Suprapubic skin (tissue), 4 donors: ENCODE data around the gene CTNNA2. TPM values are rescaled to one million over a fixed set of nuclear protein-coding genes. Genes with fewer than 3 reads are reported as not detected.

ENCODE experiments used
- DNase-seq, 2 donors: peaks; one replicate each; pipeline ENCODE4 v3.0.0-alpha.2; 2019; ENCODE audit warnings: low spot score in 2 of 2
- H3K27ac ChIP-seq: fragments of 200-600 bp; sonication (generic); one replicate; pipeline ENCODE4 v1.5.1; 2019
- H3K27me3 ChIP-seq: fragments of 200-600 bp; sonication (generic); one replicate; pipeline ENCODE4 v1.5.1; 2019
- H3K36me3 ChIP-seq: fragments of 200-600 bp; sonication (generic); one replicate; pipeline ENCODE4 v1.5.1; 2019
- H3K4me1 ChIP-seq: fragments of 200-600 bp; sonication (generic); one replicate; pipeline ENCODE4 v1.5.1; 2019
- H3K4me3 ChIP-seq: fragments of 200-600 bp; sonication (generic); one replicate; pipeline ENCODE4 v1.5.1; 2019; ENCODE audit warnings: mild to moderate bottlenecking
- H3K9me3 ChIP-seq: fragments of 200-600 bp; sonication (generic); one replicate; pipeline ENCODE4 v1.5.1; 2019
- EP300 ChIP-seq: sonication (generic); formaldehyde crosslinking; IDR thresholded peaks from one replicate; pipeline ENCODE4 v1.6.1; 2017; ENCODE audit warnings: antibody characterized with exemption
- POLR2A ChIP-seq, 2 donors: fragments of 450-650 bp; IDR thresholded peaks; one replicate each; pipeline ENCODE4 v1.6.1; 2017; ENCODE audit warnings: antibody characterized with exemption in 2 of 2, mild to moderate bottlenecking in 2 of 2, moderate library complexity in 2 of 2
- POLR2AphosphoS5 ChIP-seq, 3 donors: sonication (generic); formaldehyde crosslinking; IDR thresholded peaks; one replicate each; pipeline ENCODE4 v1.6.1; 2017; ENCODE audit warnings: antibody characterized with exemption in 3 of 3
- WGBS: methylation state at CpG from one replicate; pipeline ENCODE4 v1.1.5; 2018; 5-methylcytosine and 5-hydroxymethylcytosine counted together
- total RNA-seq, 4 donors: library from RNA; depleted of rRNA; stranded (reverse); fragments of >200 nt; gene quantifications; one replicate each; pipeline ENCODE4 v1.1.0, GENCODE V29; 2016
- TF ChIP-seq, protein P1 (sequence below), 2 donors: fragments of 200-600 bp in 1 of 2; fragments of 450-650 bp in 1 of 2; sonication (generic) in 1 of 2; IDR thresholded peaks; one replicate each; pipeline ENCODE4 v1.5.1; 2016 to 2019; ENCODE audit warnings: antibody characterized with exemption in 2 of 2, mild to moderate bottlenecking in 1 of 2, moderate library complexity in 1 of 2

The CTNNA2 gene
- total RNA-seq, 4 donors from 2014 or later = 0.15 to 0.21 TPM; not detected in 2

GRCh38 chr2:80354858-80355257, 842.0 kb downstream of the CTNNA2 start:
- Histone ChIP-seq H3K36me3 (no peaks in the 10 kb centered on the region), H3K4me3 (no peak overlapping the region), H3K4me1 (no peaks in the 10 kb centered on the region), H3K27ac (no peak overlapping the region), H3K27me3 (no peaks in the 10 kb centered on the region), H3K9me3 (no peaks in the 10 kb centered on the region)
- DNase-seq = no peak
- WGBS = 83% methylated on average over 1 of the region's 1 CpG
- TF ChIP-seq POLR2AphosphoS5 (IDR thresholded peaks at IDR 0.05) (no peak), EP300 (no peak), POLR2A (IDR thresholded peaks at IDR 0.05) (no peak)
- TF ChIP-seq, protein P1, sequence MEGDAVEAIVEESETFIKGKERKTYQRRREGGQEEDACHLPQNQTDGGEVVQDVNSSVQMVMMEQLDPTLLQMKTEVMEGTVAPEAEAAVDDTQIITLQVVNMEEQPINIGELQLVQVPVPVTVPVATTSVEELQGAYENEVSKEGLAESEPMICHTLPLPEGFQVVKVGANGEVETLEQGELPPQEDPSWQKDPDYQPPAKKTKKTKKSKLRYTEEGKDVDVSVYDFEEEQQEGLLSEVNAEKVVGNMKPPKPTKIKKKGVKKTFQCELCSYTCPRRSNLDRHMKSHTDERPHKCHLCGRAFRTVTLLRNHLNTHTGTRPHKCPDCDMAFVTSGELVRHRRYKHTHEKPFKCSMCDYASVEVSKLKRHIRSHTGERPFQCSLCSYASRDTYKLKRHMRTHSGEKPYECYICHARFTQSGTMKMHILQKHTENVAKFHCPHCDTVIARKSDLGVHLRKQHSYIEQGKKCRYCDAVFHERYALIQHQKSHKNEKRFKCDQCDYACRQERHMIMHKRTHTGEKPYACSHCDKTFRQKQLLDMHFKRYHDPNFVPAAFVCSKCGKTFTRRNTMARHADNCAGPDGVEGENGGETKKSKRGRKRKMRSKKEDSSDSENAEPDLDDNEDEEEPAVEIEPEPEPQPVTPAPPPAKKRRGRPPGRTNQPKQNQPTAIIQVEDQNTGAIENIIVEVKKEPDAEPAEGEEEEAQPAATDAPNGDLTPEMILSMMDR (IDR thresholded peaks at IDR 0.05) = no peak

GRCh38 chr2:80361904-80362303, 849.1 kb downstream of the CTNNA2 start:
- no peak overlapping the region for H3K27ac ChIP-seq
- H3K4me1 ChIP-seq = no peaks in the 10 kb centered on the region
- no peak overlapping the region for H3K4me3 ChIP-seq
- no peaks in the 10 kb centered on the region for H3K9me3 ChIP-seq
- DNase-seq = no peak
- TF ChIP-seq POLR2AphosphoS5 (IDR thresholded peaks at IDR 0.05) (no peak), POLR2A (IDR thresholded peaks at IDR 0.05) (no peak), EP300 (no peak)
- TF ChIP-seq, protein P1 (IDR thresholded peaks at IDR 0.05) = no peak
- H3K27me3 ChIP-seq = no peaks in the 10 kb centered on the region
- H3K36me3 ChIP-seq = no peaks in the 10 kb centered on the region

GRCh38 chr2:80363330-80363729, 850.5 kb downstream of the CTNNA2 start:
- no peak for DNase-seq
- H3K27ac ChIP-seq = no peak overlapping the region
- no peaks in the 10 kb centered on the region for H3K36me3 ChIP-seq
- H3K4me1 ChIP-seq = no peaks in the 10 kb centered on the region
- no peaks in the 10 kb centered on the region for H3K9me3 ChIP-seq
- H3K4me3 ChIP-seq = no peak overlapping the region
- H3K27me3 ChIP-seq = no peaks in the 10 kb centered on the region
- WGBS = 72% methylated on average over 5 of the region's 5 CpGs
- TF ChIP-seq, protein P1 (IDR thresholded peaks at IDR 0.05) = no peak
- TF ChIP-seq POLR2A (IDR thresholded peaks at IDR 0.05) (no peak), EP300 (no peak), POLR2AphosphoS5 (IDR thresholded peaks at IDR 0.05) (no peak)

- Histone ChIP-seq H3K9me3 (no peaks in the 10 kb centered on the region), H3K27me3 (no peaks in the 10 kb centered on the region), H3K27ac (no peak overlapping the region), H3K4me1 (no peaks in the 10 kb centered on the region), H3K36me3 (no peaks in the 10 kb centered on the region), H3K4me3 (no peak overlapping the region)
- 15% methylated on average over 7 of the region's 7 CpGs for WGBS
- TF ChIP-seq, protein P1 (IDR thresholded peaks at IDR 0.05) = no peak
- TF ChIP-seq POLR2AphosphoS5 (IDR thresholded peaks at IDR 0.05) = no peak
- TF ChIP-seq EP300 = no peak
- no peak for TF ChIP-seq POLR2A (IDR thresholded peaks at IDR 0.05)
- DNase-seq = no peak
Measured at GRCh38 chr2:80363791-80364349, 851.0 kb downstream of the CTNNA2 start.

DNA sequence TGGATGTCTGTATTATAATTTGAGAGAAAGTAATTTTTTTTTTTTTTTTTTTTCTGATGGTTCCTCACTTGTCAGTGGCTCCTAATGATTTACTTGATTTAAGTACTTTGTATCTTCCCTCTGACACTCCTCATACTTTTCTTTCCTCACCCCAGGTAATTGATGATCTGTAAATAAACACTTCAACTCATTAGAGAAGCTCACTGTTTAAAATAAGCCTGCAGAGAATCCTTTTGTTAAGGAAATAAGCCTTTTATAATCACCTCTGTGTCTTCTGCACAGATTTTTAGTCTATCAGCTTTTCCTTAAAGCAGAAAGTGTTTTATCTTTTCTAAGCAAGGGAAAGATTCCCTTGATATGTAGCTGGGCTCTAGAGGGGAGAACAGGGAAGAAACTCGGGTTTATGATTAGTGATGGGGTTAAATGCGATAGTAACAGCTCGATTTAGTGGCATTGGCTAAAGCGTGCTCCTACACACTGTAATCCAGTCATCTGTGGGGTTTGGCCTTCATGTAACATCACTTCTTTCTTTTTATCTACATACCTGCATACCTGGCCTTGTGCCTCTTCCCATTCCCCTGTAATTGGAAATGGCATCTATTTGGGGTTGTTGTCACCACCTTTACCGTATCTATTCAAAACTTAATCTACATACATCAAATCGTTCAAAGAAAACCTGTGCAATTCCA, 851.8 kb downstream of the CTNNA2 start:
- no peaks in the 10 kb centered on the region for H3K9me3 ChIP-seq
- H3K36me3 ChIP-seq = no peaks in the 10 kb centered on the region
- TF ChIP-seq POLR2A (IDR thresholded peaks at IDR 0.05) (no peak), EP300 (no peak), POLR2AphosphoS5 (IDR thresholded peaks at IDR 0.05) (no peak)
- TF ChIP-seq, protein P1 (IDR thresholded peaks at IDR 0.05) = no peak
- H3K27ac ChIP-seq = no peak overlapping the region
- H3K4me1 ChIP-seq = no peaks in the 10 kb centered on the region
- DNase-seq = no peak
- WGBS = 68% methylated on average over 6 of the region's 6 CpGs
- H3K27me3 ChIP-seq = no peaks in the 10 kb centered on the region
- H3K4me3 ChIP-seq = no peak overlapping the region
